Natural killer cell (primary cell): ENCODE data around the gene OR5AU1. TPM values are rescaled to one million over a fixed set of nuclear protein-coding genes. Genes with fewer than 3 reads are reported as not detected.

Source experiments
- ATAC-seq, 3 donors: fragments of 150-1000 bp in 2 of 3; fragments of 200-7000 bp in 1 of 3; cut with Tn5 transposase; 1 replicate in 1 of 3; 2 replicates in 2 of 3; pipeline ENCODE4 v1.10.0; 2021; ENCODE audit warnings: mild to moderate bottlenecking in 2 of 3, moderate library complexity in 2 of 3
- DNase-seq, 2 donors: peaks; one replicate each; pipeline versions ENCODE4 v3.0.0 to v3.0.0-alpha.2; 2013 to 2021; ENCODE audit warnings: mixed read lengths in 1 of 2
- H3K27ac ChIP-seq: one replicate; pipeline ENCODE4 v1.5.1; 2013; ENCODE audit warnings: mild to moderate bottlenecking, low read length
- H3K27me3 ChIP-seq: one replicate; pipeline ENCODE4 v1.6.1; 2013; ENCODE audit warnings: low read length; ENCODE audit not compliant: control insufficient read depth, insufficient read depth
- H3K36me3 ChIP-seq: one replicate; pipeline ENCODE4 v1.6.1; 2013; ENCODE audit warnings: low read length; ENCODE audit not compliant: control insufficient read depth, insufficient read depth
- H3K4me1 ChIP-seq: one replicate; pipeline ENCODE4 v1.6.1; 2013; ENCODE audit warnings: low read length; ENCODE audit not compliant: control insufficient read depth, insufficient read depth
- H3K4me3 ChIP-seq: one replicate; pipeline ENCODE4 v1.5.1; 2013; ENCODE audit warnings: low read length
- H3K9me3 ChIP-seq: one replicate; pipeline ENCODE4 v1.6.1; 2013; ENCODE audit warnings: low read length; ENCODE audit not compliant: control insufficient read depth, insufficient read depth
- H3K27ac Mint-ChIP-seq, 2 donors: one replicate each; pipeline ENCODE4 v1.8.0; 2022; ENCODE audit warnings: mild to moderate bottlenecking in 2 of 2, mixed read lengths in 2 of 2, moderate library complexity in 1 of 2
- H3K27me3 Mint-ChIP-seq, 2 donors: one replicate each; pipeline ENCODE4 v1.8.0; 2022; ENCODE audit warnings: low read depth in 2 of 2, mixed read lengths in 2 of 2
- H3K36me3 Mint-ChIP-seq: one replicate; pipeline ENCODE4 v1.8.0; 2022; ENCODE audit warnings: mixed read lengths
- H3K4me1 Mint-ChIP-seq, 2 donors: one replicate each; pipeline ENCODE4 v1.8.0; 2022; ENCODE audit warnings: mixed read lengths in 2 of 2
- H3K4me3 Mint-ChIP-seq: one replicate; pipeline ENCODE4 v1.8.0; 2022; ENCODE audit warnings: mild to moderate bottlenecking, moderate library complexity, mixed read lengths
- H3K9me3 Mint-ChIP-seq, 2 donors: one replicate each; pipeline ENCODE4 v1.8.0; 2022; ENCODE audit warnings: mixed read lengths in 2 of 2
- WGBS: methylation state at CpG from one replicate; pipeline ENCODE4 v1.1.7; 2013; ENCODE audit warnings: missing lambda C conversion rate; ENCODE audit not compliant: insufficient coverage; 5-methylcytosine and 5-hydroxymethylcytosine counted together
- intact Hi-C: fragments of 100-400 bp; cut with micrococcal nuclease; formaldehyde crosslinking; loops from one replicate; pipeline ENCODE4 v1.14.2; 2022
- total RNA-seq, 4 donors: library from RNA; stranded (reverse); fragments of 120-200 nt in 1 of 4; gene quantifications; one replicate each; pipeline versions ENCODE4 v1.2.3 to v1.2.4, GENCODE V29; 2013 to 2022
- TF ChIP-seq, protein P1 (sequence below): fragments of 200-600 bp; IDR thresholded peaks from one replicate; pipeline ENCODE4 v1.8.0; 2022; ENCODE audit warnings: antibody characterized with exemption

Gene OR5AU1
- total RNA-seq, 3 donors from 2014 or later (not counting 1 experiment from before 2014, with no cell fraction given), result not detected

DNA sequence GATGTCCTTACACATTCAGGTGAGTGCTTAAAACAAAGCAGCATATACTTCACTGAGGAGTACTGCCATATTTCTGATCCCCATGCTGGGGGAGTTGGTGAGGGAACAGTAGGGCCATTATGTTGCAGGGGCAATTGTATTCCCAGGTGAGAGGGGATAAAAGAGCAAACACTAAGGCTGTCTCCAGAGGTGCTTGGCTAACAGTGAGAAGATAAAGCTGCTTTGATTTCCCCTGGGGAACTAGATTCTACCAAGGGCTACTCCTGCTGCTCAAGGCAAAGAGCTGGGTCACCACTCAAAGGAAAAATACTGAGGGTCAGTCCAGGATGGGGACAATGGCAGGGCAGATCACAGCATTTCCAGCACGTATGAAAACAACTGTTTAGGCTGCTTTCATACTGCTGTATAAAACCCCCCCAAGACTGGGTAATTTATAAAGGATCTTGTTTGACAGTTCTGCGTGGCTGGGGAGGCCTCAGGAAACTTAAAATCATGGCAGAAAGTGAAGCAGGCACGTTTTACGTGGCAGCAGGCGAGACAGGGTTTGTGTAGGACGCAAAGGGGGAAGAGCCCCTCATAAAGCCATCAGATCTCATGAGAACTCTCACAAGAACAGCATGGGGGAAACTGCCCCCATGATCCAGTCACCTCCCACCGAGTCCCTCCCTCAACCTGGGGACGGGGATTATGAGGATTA is 47.8 kb upstream of the OR5AU1 start:
- peaks cover 34% of the 10 kb centered on the region for H3K36me3 ChIP-seq
- no peak overlapping the region for H3K27ac ChIP-seq
- no peak overlapping the region for H3K4me3 ChIP-seq
- no peaks in the 10 kb centered on the region for H3K4me1 ChIP-seq
- no peaks in the 10 kb centered on the region for H3K9me3 Mint-ChIP-seq
- peak overlapping the region; percentile 23 to 61 for H3K27ac Mint-ChIP-seq
- H3K4me3 Mint-ChIP-seq, result no peak overlapping the region
- peaks cover 20% of the 10 kb centered on the region for H3K36me3 Mint-ChIP-seq
- intact Hi-C loops, result no loop called here
- H3K4me1 Mint-ChIP-seq, result peaks cover 42 to 54% of the 10 kb centered on the region in 2 donors
- no peaks in the 10 kb centered on the region for H3K27me3 ChIP-seq
- H3K9me3 ChIP-seq, result no peaks in the 10 kb centered on the region
- ATAC-seq (peak in 1 of 3 donors; percentile 10), DNase-seq (peak in 1 of 2 donors; percentile 21)
- WGBS, result 89% methylated on average over 8 of the region's 8 CpGs
- no peaks in the 10 kb centered on the region for H3K27me3 Mint-ChIP-seq
- TF ChIP-seq, protein P1, sequence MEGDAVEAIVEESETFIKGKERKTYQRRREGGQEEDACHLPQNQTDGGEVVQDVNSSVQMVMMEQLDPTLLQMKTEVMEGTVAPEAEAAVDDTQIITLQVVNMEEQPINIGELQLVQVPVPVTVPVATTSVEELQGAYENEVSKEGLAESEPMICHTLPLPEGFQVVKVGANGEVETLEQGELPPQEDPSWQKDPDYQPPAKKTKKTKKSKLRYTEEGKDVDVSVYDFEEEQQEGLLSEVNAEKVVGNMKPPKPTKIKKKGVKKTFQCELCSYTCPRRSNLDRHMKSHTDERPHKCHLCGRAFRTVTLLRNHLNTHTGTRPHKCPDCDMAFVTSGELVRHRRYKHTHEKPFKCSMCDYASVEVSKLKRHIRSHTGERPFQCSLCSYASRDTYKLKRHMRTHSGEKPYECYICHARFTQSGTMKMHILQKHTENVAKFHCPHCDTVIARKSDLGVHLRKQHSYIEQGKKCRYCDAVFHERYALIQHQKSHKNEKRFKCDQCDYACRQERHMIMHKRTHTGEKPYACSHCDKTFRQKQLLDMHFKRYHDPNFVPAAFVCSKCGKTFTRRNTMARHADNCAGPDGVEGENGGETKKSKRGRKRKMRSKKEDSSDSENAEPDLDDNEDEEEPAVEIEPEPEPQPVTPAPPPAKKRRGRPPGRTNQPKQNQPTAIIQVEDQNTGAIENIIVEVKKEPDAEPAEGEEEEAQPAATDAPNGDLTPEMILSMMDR, result no peak

DNA sequence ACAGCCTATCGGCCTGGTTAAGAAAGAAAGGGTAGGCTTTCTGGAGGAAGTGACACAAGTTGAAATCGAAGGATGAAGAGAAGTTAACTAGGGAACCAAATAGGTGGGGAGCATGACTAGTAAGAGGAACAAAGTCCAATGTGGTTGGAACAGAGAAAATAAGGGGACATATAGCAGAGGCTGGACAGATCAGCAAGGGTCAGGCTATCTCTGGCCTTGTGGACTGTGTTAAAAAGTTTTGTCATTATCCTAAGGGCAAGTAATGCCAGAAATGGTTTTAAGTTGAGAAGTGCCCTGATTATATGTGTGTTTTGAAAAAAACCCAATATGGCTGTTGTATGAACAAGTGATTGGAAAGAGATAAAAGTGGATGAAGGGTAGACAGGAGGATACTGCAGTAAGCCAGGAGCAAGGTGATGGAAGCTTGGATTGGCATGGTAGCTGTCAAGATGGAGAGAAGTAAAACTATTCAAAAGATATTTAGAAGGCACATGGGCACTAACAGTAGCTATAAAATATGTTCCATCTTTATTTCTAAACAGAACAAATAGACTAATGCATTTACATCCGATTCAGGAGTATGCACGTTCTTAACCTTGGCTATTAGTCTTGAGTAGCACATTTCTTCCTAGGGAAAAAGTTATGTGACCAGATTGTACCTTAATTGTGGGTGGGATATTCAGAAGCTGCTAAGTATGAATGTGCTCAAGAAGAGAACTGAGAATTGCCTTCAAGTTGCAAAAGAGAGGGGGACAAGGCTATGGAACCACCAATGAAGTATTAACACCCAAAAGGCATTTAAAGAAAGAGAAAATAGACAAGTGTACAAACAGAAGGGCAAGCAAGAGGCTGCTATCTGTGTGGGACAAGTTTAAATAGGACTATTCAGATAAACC is 46.8 kb upstream of the OR5AU1 start:
- no peaks in the 10 kb centered on the region for H3K27me3 ChIP-seq
- DNase-seq (peak in 1 of 2 donors; percentile 13), ATAC-seq (no peak)
- no peak overlapping the region for H3K27ac ChIP-seq
- intact Hi-C loops, result no loop called here
- no peak overlapping the region for H3K4me3 Mint-ChIP-seq
- no peaks in the 10 kb centered on the region for H3K9me3 ChIP-seq
- WGBS, result 87% methylated on average over 4 of the region's 4 CpGs
- H3K36me3 ChIP-seq, result peaks cover 24% of the 10 kb centered on the region
- H3K27ac Mint-ChIP-seq, result peak overlapping the region; percentile 23 to 61
- peaks cover 38 to 49% of the 10 kb centered on the region in 2 donors for H3K4me1 Mint-ChIP-seq
- TF ChIP-seq, protein P1, result no peak
- no peaks in the 10 kb centered on the region for H3K4me1 ChIP-seq
- H3K4me3 ChIP-seq, result no peak overlapping the region
- peaks cover 11% of the 10 kb centered on the region for H3K36me3 Mint-ChIP-seq
- H3K27me3 Mint-ChIP-seq, result no peaks in the 10 kb centered on the region
- no peaks in the 10 kb centered on the region for H3K9me3 Mint-ChIP-seq

DNA sequence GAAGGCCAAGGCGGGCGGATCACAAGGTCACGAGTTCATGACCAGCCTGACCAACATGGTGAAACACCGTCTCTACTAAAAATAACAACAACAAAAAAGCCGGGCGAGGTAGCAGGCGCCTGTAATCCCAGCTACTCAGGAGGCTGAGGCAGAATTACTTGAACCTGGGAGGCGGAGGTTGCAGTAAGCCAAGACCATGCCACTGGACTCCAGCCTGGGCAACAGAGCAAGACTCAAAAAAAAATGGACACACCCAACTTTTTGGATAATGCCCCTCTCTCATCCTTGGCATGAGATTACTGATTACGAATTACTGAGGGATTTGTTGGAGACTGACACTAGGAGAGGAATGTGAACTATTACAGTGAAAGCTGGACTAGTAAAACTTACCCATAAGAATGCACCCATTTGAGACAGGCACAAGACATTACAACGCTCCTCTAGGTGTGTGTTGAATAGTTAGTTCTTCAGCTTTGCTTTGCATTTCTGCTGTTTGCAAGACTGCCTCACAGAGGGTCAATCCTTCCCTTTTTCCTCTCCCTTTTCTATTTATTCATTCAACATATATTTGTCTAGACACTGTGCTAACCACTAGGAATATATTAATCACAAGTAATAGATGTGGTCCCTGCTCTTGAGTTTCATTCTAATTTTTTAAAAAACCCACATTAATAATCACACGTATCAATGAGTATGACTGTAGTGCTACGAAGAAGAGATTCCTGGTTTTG is 46.0 kb upstream of the OR5AU1 start:
- TF ChIP-seq, protein P1, result no peak
- ATAC-seq (no peak), DNase-seq (peak in 1 of 2 donors; percentile 17)
- Histone ChIP-seq H3K27ac (no peak overlapping the region), H3K36me3 (peaks cover 16% of the 10 kb centered on the region), H3K27me3 (no peaks in the 10 kb centered on the region), H3K4me1 (no peaks in the 10 kb centered on the region), H3K4me3 (no peak overlapping the region), H3K9me3 (no peaks in the 10 kb centered on the region)
- intact Hi-C loops, result no loop called here
- Mint-ChIP-seq H3K4me3 (no peak overlapping the region), H3K27ac (peak overlapping the region; percentile 23 to 61), H3K9me3 (no peaks in the 10 kb centered on the region), H3K36me3 (peaks cover 3% of the 10 kb centered on the region), H3K27me3 (no peaks in the 10 kb centered on the region), H3K4me1 (peaks cover 38 to 45% of the 10 kb centered on the region in 2 donors)
- 86% methylated on average over 11 of the region's 12 CpGs for WGBS
